PC-3 (cell line): ENCODE data around the gene PBX2. TPM values are rescaled to one million over a fixed set of nuclear protein-coding genes. Genes with fewer than 3 reads are reported as not detected.

Experiments used
- ATAC-seq: fragments of 200-7000 bp; cut with Tn5 transposase; 2 replicates; pipeline ENCODE4 v1.9.1; 2020; ENCODE audit warnings: mild to moderate bottlenecking, moderate library complexity
- BruUV-seq: library from RNA; stranded (reverse); fragments of 400-500 nt; replicated peaks from 2 replicates; lab custom pipeline; 2021; lab: Mats Ljungman, UMichigan
- CTCF ChIA-PET: fragments of 300-600 bp; sonication (Branson Sonifier 250); formaldehyde crosslinking; loops from one replicate; lab custom pipeline; 2022; ENCODE audit warnings: antibody characterized with exemption; lab: Charles Lee
- POLR2A ChIA-PET: fragments of 300-600 bp; sonication (Branson Sonifier 250); formaldehyde crosslinking; loops from one replicate; lab custom pipeline; 2022; ENCODE audit warnings: antibody characterized with exemption; ENCODE audit not compliant: unreplicated experiment; lab: Charles Lee
- DNase-seq: peaks from one replicate; pipeline ENCODE4 v3.0.0-alpha.2; 2015
- H2AFZ ChIP-seq: fragments of 300-600 bp; sonication (generic); 2 replicates; pipeline ENCODE4 v1.6.0; 2016; ENCODE audit warnings: antibody characterized with exemption, low read length
- H3F3A ChIP-seq: fragments of 300-600 bp; sonication (generic); one replicate; pipeline ENCODE4 v1.6.0; 2017; ENCODE audit warnings: antibody characterized with exemption, low read length, control low read depth, mild to moderate bottlenecking; ENCODE audit not compliant: unreplicated experiment
- H3K27ac ChIP-seq: fragments of 300-600 bp; sonication (generic); 2 replicates; pipeline ENCODE4 v1.5.1; 2016; ENCODE audit warnings: mild to moderate bottlenecking, low read length
- H3K27me3 ChIP-seq: fragments of 300-600 bp; sonication (generic); 2 replicates; pipeline ENCODE4 v1.6.1; 2016; ENCODE audit warnings: low read length, mixed read lengths
- H3K36me3 ChIP-seq: fragments of 300-600 bp; sonication (generic); 2 replicates; pipeline ENCODE4 v1.6.1; 2016; ENCODE audit warnings: low read depth, mixed run types, low read length, mixed read lengths
- H3K4me1 ChIP-seq: fragments of 300-600 bp; sonication (generic); 2 replicates; pipeline ENCODE4 v1.5.1; 2016; ENCODE audit warnings: low read length; ENCODE audit not compliant: insufficient read depth
- H3K4me2 ChIP-seq: fragments of 300-600 bp; sonication (generic); 2 replicates; pipeline ENCODE4 v1.6.0; 2016; ENCODE audit warnings: low read length
- H3K4me3 ChIP-seq: fragments of 300-600 bp; sonication (generic); 2 replicates; pipeline ENCODE4 v1.5.1; 2016; ENCODE audit warnings: mild to moderate bottlenecking, low read length, mixed read lengths
- H3K79me2 ChIP-seq: fragments of 300-600 bp; sonication (generic); 2 replicates; pipeline ENCODE4 v1.6.1; 2017; ENCODE audit warnings: low read length, mixed read lengths
- H3K9ac ChIP-seq: fragments of 300-600 bp; sonication (generic); 2 replicates; pipeline ENCODE4 v1.6.0; 2016; ENCODE audit warnings: mild to moderate bottlenecking, low read length
- H3K9me2 ChIP-seq: fragments of 300-600 bp; sonication (generic); replicated peaks from 2 replicates; pipeline ENCODE4 v1.6.1; 2016; ENCODE audit warnings: mixed run types, low read length, mixed read lengths
- H3K9me3 ChIP-seq: fragments of 300-600 bp; sonication (generic); 2 replicates; pipeline ENCODE4 v1.6.1; 2016; ENCODE audit warnings: low read length, mixed read lengths
- H4K20me1 ChIP-seq: fragments of 300-600 bp; sonication (generic); 2 replicates; pipeline ENCODE4 v1.6.1; 2016; ENCODE audit warnings: low read length, mixed read lengths
- CTCF ChIP-seq: fragments of 300-600 bp; sonication (generic); conservative IDR thresholded peaks from 2 replicates; pipeline ENCODE4 v1.5.1; 2017; ENCODE audit warnings: antibody characterized with exemption, low read depth, mild to moderate bottlenecking, low read length
- EZH2 ChIP-seq: fragments of 300-600 bp; sonication (generic); IDR thresholded peaks from one replicate; pipeline ENCODE4 v1.6.1; 2017; ENCODE audit warnings: antibody characterized with exemption, mild to moderate bottlenecking, low read length; ENCODE audit not compliant: unreplicated experiment
- EZH2phosphoT487 ChIP-seq: fragments of 300-600 bp; sonication (generic); IDR thresholded peaks from 2 replicates; pipeline ENCODE4 v1.6.1; 2018; ENCODE audit warnings: mild to moderate bottlenecking, antibody characterized with exemption, low read length, borderline replicate concordance
- intact Hi-C: fragments of 100-400 bp; cut with micrococcal nuclease; formaldehyde crosslinking; loops from 2 replicates; pipeline ENCODE4 v1.9.0; 2023
- total RNA-seq: library from RNA; depleted of rRNA; stranded (reverse); fragments of >200 nt; gene quantifications from 2 replicates; pipeline ENCODE4 v1.2.3, GENCODE V29; 2014

PBX2 gene
- total RNA-seq, 1 experiment from 2014 or later = 25.3 TPM

DNA sequence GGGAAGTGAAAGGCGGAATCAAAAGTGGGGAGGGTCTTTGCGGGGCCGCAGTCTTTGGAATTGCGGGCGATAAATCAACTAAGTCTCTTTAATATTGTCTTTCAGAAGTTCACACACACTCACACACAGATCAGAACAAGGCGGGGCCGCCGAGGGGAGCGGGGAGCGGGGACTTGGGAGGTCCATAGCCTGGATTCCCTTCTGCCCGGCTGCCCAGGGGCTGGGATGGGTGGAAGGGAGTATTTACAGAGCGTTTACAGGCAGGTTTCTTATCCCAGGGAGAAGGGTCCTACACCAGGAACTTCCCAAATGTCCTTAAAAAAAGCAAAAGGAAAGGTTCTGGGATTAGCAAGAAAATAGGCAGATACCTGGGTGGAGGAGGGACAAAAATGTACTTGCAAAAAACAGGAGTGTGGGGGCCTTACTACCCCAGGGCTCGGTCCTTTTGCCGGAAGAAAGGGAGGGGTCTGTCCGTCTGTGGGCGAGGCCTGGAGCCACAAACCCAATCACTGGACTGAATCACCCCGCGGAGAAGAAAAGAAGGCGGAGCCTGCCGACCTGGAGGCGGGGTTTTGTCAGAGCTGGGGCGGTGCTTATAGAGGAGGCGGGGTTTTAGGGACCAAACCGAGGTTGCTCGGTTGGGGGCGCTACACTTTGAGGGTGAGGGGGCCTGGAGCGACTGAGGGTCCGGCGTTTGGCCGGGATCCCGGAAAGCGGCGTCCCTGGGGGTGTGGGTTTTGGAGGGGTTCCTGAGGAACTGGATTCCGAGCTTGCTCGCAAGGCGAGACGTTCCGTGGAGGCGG lies 41.5 kb downstream of the PBX2 start:
- no peak overlapping the region for H3K27ac ChIP-seq
- H3F3A ChIP-seq = no peaks in the 10 kb centered on the region
- H3K9me2 ChIP-seq = no peaks in the 10 kb centered on the region
- no peak overlapping the region for H2AFZ ChIP-seq
- peaks cover 7% of the 10 kb centered on the region for H3K4me1 ChIP-seq
- no peak overlapping the region for H3K4me3 ChIP-seq
- POLR2A ChIA-PET = no interaction called here
- no peaks in the 10 kb centered on the region for H3K36me3 ChIP-seq
- no peaks in the 10 kb centered on the region for H4K20me1 ChIP-seq
- DNase-seq = no peak
- intact Hi-C loops = no loop called here
- BruUV-seq = no TSS peak
- no peaks in the 10 kb centered on the region for H3K79me2 ChIP-seq
- H3K27me3 ChIP-seq = no peaks in the 10 kb centered on the region
- no peak overlapping the region for H3K4me2 ChIP-seq
- CTCF ChIA-PET = interaction anchor here (0.6 kb wide), 1 partner anchor 51 kb away, joined by 3 read pairs; no protein-coding TSS in a partner anchor
- H3K9ac ChIP-seq = no peak overlapping the region
- ATAC-seq = no peak
- no peak for TF ChIP-seq CTCF
- TF ChIP-seq EZH2phosphoT487 = no peak
- H3K9me3 ChIP-seq = no peaks in the 10 kb centered on the region

DNA sequence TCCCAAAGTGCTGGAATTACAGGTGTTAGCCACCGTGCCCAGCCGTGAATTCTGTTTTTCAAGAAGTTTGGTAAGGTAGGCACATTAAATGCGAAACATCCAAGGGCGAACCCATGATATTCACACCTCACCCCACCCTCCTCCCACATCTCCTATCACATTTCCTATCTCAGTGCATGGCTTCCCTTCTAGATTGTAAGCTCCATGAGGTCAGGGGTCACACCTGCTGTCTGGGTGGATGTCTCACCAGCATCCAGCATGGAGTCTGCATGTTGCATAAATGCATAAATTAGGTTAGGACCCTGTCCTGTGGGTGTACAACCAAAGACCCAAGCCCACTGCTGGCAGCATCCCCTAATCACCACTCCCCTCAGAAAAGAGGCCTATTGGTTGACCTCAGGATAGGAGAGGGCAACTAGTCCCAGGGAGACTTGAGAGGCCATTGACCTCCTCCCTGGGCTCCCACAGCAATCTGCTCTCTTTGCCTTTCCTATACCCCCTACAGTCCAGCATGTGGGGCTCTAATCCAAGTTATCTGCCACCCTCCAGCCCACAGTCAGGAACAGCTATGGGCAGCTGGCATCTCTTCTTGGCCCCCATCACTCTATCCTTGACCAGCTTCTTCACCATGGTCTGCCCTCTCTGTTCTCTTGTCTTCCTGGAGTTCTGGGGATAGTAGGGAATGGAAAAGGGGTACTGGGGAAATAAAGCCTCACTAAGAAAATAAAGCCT lies 42.4 kb downstream of the PBX2 start:
- no peak overlapping the region for H2AFZ ChIP-seq
- intact Hi-C loops = no loop called here
- H3K9ac ChIP-seq = no peak overlapping the region
- H3K9me3 ChIP-seq = no peaks in the 10 kb centered on the region
- no peaks in the 10 kb centered on the region for H3K27me3 ChIP-seq
- no peak overlapping the region for H3K4me2 ChIP-seq
- no peaks in the 10 kb centered on the region for H3K36me3 ChIP-seq
- H3K9me2 ChIP-seq = no peaks in the 10 kb centered on the region
- H3K79me2 ChIP-seq = no peaks in the 10 kb centered on the region
- H4K20me1 ChIP-seq = no peaks in the 10 kb centered on the region
- peak; percentile 33; the same call in 1 of the 2 replicates for ATAC-seq
- ChIA-PET POLR2A (no interaction called here), CTCF (no interaction called here)
- DNase-seq = no peak
- BruUV-seq = no TSS peak
- no peaks in the 10 kb centered on the region for H3F3A ChIP-seq
- no peak overlapping the region for H3K4me3 ChIP-seq
- TF ChIP-seq CTCF = no peak
- no peak for TF ChIP-seq EZH2phosphoT487
- no peak for TF ChIP-seq EZH2
- no peaks in the 10 kb centered on the region for H3K4me1 ChIP-seq
- no peak overlapping the region for H3K27ac ChIP-seq

GRCh38 chr6:32146687-32147086 lies 43.3 kb downstream of the PBX2 start:
- Histone ChIP-seq H3K9ac (no peak overlapping the region), H3K36me3 (no peaks in the 10 kb centered on the region), H3F3A (no peaks in the 10 kb centered on the region), H3K4me2 (no peak overlapping the region), H3K4me3 (no peak overlapping the region), H3K27ac (no peak overlapping the region), H4K20me1 (no peaks in the 10 kb centered on the region), H3K9me2 (no peaks in the 10 kb centered on the region), H3K27me3 (no peaks in the 10 kb centered on the region), H3K79me2 (no peaks in the 10 kb centered on the region), H3K4me1 (no peaks in the 10 kb centered on the region), H2AFZ (no peak overlapping the region), H3K9me3 (no peaks in the 10 kb centered on the region)
- no TSS peak for BruUV-seq
- ChIA-PET POLR2A (no interaction called here), CTCF (no interaction called here)
- ATAC-seq (no peak), DNase-seq (no peak)
- intact Hi-C loops = no loop called here
- no peak for TF ChIP-seq EZH2
- no peak for TF ChIP-seq EZH2phosphoT487
